KOPT-K1 (cell line): ENCODE data around the gene LMNA.

Source experiments
- H3K27ac ChIP-seq: fragments of 200-600 bp; sonication (generic); 2 replicates; pipeline ENCODE4 v1.5.1; 2016; ENCODE audit warnings: antibody characterized with exemption, mild to moderate bottlenecking, low read depth, low read length; ENCODE audit not compliant: poor library complexity, severe bottlenecking
- H3K36me3 ChIP-seq: fragments of 200-600 bp; sonication (generic); 2 replicates; pipeline ENCODE4 v1.5.1; 2017; ENCODE audit warnings: antibody characterized with exemption, mild to moderate bottlenecking, low read length, moderate library complexity; ENCODE audit not compliant: insufficient read depth
- H3K9me3 ChIP-seq: fragments of 200-600 bp; sonication (generic); 2 replicates; pipeline ENCODE4 v1.5.1; 2017; ENCODE audit warnings: antibody characterized with exemption, low read length, mild to moderate bottlenecking; ENCODE audit not compliant: insufficient read depth, poor library complexity, severe bottlenecking

The LMNA gene

DNA sequence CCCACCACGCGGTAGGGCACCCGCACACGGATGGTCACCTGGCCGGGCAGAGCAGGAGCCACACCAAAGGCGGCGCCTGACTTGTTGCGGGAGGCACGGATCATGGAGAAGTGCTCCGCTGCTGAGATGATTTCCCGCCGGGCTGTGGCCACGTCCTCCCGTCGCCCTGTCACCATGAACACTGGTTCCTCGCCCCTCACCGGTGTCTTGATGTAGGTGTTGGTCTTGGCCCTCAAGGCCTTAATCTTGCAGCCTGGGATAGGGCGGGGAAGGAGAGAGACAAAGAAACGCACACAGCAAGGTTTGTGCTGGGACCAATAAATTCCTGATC is 37.1 kb upstream of the LMNA start:
- Histone ChIP-seq H3K9me3 (no peaks in the 10 kb centered on the region), H3K36me3 (peaks cover 6% of the 10 kb centered on the region; the same call in 1 of the 2 replicates), H3K27ac (no peak overlapping the region)

DNA sequence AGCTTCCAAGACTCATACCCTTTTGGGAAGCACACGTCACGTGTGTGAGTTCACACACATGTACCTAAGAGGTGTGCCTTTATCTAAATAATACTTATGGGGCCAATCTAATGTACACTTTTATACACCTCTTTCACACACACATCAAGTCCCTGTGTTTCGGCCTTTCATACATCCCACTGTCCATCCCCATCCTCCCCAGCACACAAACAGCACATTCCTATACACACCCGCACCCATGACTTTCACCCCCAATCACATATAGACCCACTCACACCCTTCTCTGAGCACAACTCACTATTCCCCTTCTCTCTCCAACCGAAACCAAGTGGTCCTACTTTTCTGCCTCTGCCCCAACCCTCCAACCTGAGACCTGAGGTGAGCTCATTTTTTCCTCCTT is 35.8 kb upstream of the LMNA start:
- no peak overlapping the region for H3K27ac ChIP-seq

DNA sequence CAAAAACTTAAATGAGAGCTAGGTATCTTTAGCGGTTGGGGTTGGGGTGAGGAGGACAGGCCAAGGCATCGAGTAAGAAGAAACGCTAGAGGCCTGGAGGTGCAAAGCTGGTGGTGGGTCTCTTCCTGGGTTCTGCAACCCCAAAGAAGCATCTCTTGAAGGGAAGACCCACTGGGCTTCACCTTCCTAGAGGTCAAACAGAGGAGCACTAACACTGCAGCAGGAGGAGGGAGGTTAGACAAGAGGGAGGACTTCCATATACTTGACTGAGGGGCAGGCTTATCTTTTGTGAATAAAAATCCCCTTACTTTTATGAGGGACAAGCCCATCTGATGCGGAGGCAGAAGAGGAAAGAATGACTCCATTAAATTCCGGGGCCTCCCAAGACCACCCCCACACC is 34.7 kb upstream of the LMNA start:
- Histone ChIP-seq H3K27ac (no peak overlapping the region), H3K36me3 (peaks cover 6% of the 10 kb centered on the region; the same call in 1 of the 2 replicates), H3K9me3 (no peaks in the 10 kb centered on the region)

More for the DNA sequence above, 35.8 kb upstream of the LMNA start:
- Histone ChIP-seq H3K9me3 (no peaks in the 10 kb centered on the region), H3K36me3 (peaks cover 6% of the 10 kb centered on the region; the same call in 1 of the 2 replicates)

DNA sequence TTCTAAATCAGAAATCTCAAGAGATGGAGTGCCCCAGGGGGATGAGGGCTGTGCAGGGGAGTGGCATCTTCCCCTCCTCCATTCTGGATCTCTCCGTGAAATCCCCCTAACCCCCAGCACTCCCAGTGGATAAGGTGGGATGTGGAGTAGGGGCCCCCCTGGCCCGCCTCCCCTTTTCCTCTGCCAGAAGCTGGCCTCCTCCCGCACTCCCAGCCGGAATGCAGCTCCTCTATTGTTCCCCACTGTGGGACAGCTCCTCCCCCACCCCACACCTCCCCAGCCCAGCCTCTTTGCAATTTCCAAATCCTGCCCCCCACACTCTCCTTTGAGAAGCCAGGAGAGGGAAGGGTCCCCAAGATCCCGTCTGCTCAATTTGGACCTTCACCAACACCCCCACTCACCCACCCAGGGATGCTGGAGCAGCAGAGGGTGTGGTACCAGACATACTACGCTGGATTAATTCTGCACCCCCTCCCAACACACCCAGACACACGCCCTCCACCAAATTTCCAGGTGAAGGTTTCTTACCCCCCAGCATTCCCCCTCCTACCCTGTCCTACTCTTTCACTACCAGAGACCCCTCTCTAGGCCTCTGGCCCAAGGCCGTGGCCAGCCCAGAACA is 34.2 kb upstream of the LMNA start:
- Histone ChIP-seq H3K9me3 (no peaks in the 10 kb centered on the region), H3K36me3 (peaks cover 6% of the 10 kb centered on the region; the same call in 1 of the 2 replicates), H3K27ac (no peak overlapping the region)

DNA sequence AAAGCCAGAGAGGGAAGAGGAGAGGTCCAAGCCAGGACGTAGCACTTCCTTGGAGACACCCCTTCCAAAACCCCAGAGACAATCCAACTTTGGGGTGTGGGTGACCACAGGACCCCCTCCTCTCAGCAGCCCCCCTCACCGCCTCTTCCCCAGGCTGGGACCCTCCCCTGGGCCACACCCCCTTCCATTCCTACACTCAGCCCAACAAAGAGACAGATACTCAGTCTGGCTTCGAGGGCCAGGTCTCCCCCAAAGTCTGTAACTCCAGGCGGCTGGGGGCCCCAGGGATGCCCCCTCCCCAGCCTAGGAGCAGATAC is 33.7 kb upstream of the LMNA start:
- no peaks in the 10 kb centered on the region for H3K9me3 ChIP-seq
- no peak overlapping the region for H3K27ac ChIP-seq
- H3K36me3 ChIP-seq = peaks cover 6% of the 10 kb centered on the region; the same call in 1 of the 2 replicates

DNA sequence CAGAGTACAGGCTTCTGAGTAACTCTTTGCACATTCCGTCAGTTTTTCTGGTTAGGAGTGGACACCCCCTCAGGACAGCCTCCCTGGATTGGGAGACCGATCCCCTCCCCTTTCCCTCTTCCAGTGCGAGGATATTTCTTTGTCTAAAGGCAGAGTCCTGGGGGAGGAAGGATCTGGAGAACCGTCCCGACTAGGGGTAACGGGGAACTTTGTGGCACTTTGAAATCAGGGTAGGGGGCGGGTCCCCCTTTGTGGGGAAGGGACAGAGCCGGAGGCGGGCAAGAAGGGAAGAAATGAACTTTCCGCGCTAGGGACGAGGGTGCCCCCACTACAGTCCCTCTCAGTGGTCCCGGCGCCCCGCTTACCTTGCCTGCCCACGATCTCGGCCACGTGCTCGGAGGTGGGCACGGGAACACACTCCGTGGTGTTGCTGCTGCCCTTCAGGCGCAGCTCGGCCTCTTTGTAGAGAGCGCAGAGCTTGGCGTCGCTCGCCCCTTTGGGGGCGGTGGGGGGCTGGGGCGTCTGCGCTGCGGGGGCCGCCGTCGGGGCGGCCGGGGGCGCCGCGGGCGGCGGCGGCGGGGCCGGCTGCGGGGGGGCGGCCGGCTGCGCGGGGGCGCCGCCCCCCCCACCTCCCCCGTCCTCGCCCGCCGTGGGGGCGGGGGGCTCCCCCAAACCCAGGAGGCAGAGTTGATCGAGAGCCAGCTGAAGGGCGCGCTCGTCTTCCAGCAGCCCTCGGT is 33.2 kb upstream of the LMNA start:
- H3K36me3 ChIP-seq = peaks cover 2% of the 10 kb centered on the region; the same call in 1 of the 2 replicates
- H3K27ac ChIP-seq = no peak overlapping the region
- H3K9me3 ChIP-seq = no peaks in the 10 kb centered on the region

DNA sequence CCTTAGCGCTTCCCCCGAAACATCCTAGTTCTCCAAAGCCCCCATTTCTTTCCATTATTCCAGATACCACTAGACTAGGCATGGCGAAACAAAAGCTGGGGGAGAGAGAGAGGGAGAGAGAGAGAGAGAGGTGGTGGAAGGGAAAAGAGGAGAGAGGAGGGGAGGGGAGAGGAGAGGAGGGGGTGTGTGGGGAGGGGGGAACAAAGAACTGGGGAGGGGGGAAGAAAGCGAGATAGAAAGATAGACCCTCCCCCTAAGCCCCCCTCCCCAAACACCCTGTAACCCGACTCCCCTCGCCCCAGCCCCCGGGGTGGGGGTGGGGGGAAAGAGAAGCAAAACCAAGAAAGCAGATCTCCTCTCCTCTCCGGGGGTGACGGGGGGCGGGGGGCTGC is 32.6 kb upstream of the LMNA start:
- Histone ChIP-seq H3K27ac (peak overlapping the region; percentile 4), H3K36me3 (no peaks in the 10 kb centered on the region), H3K9me3 (no peaks in the 10 kb centered on the region)

DNA sequence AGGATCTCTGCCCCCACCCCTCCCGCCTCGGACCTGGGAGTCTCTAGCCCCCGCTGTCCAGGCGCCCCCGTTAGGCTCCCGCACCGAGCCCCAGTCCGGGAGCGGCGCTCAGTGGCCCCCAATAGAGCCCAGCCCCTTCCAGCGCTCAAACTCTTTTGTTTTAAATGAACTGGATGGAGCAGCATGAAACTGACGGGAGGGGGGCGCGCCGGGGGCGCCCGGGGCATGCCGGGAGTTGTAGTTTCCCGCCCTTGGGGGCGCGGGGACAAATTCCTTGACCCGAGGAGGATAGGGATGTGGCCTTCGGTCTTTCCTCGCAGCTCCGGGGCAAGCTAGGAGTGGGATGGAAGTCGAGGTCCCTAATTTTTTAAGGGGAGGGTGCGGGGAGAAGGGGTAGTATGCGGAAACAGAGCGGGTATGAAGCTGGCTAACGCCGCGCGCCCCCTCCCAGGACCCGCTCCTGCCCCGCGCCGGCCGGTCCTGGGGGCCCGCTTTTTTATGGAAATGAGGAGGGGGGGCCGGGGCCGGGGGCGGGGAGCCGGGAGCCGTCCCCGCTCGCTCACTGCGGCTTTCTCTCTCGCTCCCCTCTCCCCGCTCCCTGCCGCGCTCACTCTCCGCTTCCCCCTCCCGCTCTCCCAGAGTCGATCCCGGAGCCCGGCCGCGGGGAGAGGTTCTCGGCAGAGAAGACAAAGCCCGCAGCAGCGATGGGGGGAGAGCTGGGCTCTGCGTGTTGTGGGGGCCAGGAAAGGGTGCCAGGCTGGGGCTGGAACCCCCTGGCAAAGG is 32.0 kb upstream of the LMNA start, which contains the start of gene MEX3A:
Gene MEX3A (minus strand): TSS at position 157 of the 783 bp plus-strand sequence. CDS start 467 bp downstream, outside the sequence.
- H3K27ac ChIP-seq = peak within 1 kb of the TSS; percentile 4
- H3K36me3 ChIP-seq = no peaks in the 10 kb centered on the region
- H3K9me3 ChIP-seq = no peaks in the 10 kb centered on the region

DNA sequence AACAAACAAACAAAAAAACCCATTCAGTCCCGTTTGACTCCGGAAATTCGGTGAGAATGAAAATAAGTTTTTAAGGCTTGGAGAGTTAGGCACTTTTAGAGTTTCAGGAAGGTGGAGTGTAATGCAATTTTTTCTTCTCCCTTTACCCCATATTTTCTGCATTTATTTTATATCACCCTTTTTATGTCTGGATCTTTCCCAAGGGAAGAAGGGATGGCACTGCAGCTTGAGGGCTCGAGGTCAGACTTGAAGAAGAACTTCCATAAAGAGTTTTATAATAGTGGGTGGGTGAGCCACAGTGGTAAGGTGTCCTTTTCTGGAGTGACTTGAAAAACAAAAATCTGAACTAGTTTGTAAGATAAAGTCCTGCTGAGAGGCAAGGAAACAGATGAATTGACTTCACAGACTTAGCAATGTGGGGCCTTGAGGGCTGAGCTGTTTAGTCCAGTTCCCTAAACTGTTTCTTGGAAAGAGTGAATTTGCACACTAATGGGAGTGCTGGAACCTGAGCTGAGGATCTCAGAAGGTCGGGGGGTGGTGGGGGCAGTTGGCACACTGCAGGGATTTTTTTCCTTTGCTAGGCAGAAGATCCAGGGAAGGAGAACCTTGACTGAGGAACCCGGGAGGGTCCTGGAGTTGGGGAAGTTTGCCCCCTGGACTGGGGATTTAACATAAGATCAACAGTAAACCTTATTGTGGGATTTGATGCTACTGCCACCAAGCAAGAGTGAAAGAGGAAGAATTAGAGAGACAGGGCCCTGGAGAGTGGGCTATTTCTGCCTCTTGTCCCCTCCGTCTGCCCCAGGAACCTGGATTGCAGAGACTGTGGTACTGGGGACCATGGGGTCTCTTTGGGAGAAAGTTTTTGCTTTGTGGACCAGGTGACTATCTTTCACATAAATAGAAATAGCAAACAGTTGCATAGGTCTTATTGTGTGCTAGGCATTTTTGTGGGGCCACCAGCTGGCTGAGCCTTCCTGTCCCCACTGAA is 30.4 kb upstream of the LMNA start:
- Histone ChIP-seq H3K9me3 (no peaks in the 10 kb centered on the region), H3K27ac (no peak overlapping the region), H3K36me3 (no peaks in the 10 kb centered on the region)

DNA sequence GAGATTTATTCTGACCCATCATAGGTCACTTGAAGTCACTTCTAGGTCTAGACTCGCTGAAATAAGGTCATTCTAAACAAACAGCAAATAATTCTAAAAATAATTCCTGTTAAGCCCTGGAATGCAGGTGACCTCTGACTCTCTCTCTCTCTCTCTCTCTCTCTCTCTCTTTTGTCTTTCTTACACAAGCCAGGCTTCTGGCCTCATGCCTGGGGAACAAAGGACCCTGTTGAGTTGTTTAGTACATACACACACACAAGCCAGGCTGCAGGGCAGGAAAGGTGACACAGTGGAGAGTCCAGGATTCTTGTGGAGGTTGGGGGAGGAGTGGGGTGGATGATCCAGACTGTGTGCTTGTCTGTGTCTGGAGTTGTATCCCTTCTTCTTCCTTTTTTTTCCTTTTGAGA is 28.3 kb upstream of the LMNA start:
- Histone ChIP-seq H3K9me3 (no peaks in the 10 kb centered on the region), H3K36me3 (no peaks in the 10 kb centered on the region), H3K27ac (no peak overlapping the region)

DNA sequence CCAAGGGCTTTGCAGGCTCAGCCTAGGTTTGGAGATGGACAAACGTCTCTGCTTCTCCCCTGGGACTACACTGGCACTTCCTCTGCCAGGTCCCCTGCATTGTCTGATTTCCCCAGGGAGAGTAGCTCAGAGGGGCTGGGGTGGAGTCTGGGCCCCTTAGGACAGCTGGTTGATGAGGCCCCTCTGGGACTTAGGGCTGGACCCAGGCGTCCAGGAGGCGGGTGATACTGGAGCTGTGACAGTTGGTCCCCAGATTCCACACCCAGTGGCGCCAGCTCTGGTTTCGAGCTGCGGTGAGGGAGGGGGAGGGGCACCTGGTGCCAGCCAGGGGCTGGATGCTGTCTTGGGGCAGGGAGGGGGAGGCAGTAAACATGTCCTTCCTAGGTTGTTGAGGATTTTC is 24.8 kb upstream of the LMNA start:
- Histone ChIP-seq H3K9me3 (no peaks in the 10 kb centered on the region), H3K27ac (no peak overlapping the region), H3K36me3 (no peaks in the 10 kb centered on the region)

DNA sequence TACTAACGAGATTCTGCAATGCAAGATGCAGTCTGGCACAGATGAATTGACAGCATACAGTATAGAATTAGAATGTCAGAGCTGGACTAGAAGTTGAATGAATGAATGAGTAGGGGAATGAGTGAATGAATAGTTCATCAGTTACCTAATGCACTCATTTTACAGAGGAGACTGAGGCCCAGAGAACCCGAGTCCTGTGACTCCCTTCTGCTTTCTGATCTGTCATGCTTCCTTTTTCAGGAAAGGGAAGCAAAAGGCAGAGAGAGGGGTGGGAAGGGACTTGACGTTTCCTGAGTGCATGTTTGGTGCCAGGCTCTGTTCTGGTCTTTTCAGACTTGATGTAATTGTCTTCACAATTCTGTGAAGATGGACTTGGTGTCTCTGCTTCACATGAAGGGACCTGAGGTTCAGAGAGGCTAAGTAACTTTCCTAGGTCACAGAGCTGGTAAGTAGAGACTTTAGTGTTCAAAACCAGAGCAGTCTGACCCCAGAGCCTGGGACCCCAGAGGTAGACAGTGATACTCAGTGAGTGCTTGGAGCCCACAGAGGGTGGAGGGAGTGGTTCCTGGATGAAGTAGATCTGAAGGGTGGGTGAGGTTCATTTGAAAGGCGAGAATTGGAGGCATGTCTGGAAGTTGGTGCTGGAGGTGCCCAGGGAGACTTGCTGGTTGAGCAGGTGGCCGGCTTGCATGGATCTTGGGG is 24.2 kb upstream of the LMNA start:
- Histone ChIP-seq H3K27ac (no peak overlapping the region), H3K9me3 (no peaks in the 10 kb centered on the region), H3K36me3 (no peaks in the 10 kb centered on the region)

DNA sequence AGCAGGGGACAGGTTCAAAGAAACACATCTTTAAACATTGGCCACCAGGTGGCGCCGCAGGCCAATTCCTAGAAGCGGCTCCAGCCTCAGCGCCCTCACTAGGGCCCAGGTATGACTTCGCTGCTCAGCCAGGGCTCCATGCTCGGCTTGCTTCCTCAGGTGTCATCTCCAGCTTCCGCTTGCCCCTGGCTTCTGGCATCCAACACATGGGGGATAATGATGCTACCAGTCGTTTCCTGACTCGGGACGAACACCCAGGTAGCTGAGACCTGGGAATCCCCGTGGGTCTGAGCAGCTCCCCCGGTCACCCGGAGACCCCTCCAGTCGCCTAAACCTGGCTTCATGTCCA is 23.7 kb upstream of the LMNA start:
- Histone ChIP-seq H3K27ac (no peak overlapping the region), H3K9me3 (no peaks in the 10 kb centered on the region), H3K36me3 (no peaks in the 10 kb centered on the region)

DNA sequence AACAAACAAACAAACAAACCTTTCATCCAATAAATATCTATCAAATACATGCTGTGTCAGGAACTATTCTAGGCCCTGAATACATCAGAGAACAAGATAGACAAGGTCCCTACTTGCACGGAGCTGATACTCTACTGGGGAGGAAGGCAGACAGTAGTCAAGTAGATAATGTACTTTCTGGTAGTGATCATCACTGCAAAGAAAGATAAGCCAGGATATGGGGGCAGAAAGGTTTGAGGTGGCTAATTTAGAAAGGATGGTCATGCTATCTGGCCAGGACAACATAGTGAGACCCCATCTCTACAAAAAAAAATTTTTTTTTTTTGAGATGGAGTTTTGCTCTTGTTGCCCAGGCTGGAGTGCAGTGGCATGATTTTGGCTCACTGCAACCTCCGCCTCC is 22.9 kb upstream of the LMNA start:
- no peaks in the 10 kb centered on the region for H3K9me3 ChIP-seq
- no peak overlapping the region for H3K27ac ChIP-seq
- H3K36me3 ChIP-seq = no peaks in the 10 kb centered on the region
